ENCODE measurements around the gene GPATCH2.

GPATCH2 gene

DNA sequence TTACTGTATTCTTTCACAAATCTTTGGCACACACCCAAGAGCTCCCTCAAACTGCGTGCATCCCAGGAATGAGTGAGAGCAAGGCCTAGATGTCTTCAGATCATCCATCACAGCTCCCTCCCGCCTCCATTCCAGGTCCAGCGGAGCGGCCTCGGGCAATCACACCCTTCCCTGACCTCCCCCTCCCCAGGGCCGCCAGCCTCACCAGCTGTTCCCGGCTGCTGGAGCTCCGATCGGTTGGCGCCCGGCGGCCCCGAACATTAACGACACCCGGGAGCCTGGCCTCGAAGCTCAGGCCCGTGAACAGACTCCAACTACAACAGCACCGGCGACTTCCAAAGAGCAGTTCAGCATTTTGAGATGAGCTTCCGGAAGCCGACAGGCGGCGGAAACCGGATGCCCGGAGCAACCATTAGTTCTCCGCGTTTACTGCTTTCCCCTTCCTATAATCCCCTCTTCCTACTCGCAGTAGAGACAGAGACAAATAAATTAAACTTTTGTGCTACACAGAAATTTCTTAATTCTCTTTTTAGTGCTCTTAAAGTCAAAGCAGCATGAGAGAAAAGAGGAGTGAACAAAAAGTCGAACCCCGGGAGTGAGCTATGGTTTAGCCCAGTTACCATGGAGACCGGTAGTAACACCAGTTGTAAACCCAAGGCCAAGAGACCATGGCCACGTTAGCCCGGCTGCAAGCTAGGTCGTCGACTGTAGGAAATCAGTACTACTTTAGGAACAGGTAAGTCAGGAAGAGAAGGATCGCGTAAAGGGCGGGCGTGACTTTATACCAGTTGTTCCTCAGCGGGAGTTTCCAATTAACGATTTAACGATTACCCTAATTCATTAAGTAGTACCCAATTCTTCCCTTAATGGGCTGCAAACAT is at the start of gene GPATCH2, which contains the start of gene SPATA17:
TSS of gene GPATCH2 (minus strand) at position 380 of the 881 bp plus-strand sequence. CDS start at position 261, 119 bp downstream.
TSS of gene SPATA17 (plus strand) at position 634 of the 881 bp plus-strand sequence. CDS start at position 669, 35 bp downstream.
- peak; percentile 85 for DNase-seq (ENCODE audit: low read depth)
- peak within 1 kb of the TSS; percentile 97 for H3K4me3 ChIP-seq (ENCODE audit: low read depth, low read length)
- peak; percentile 53 for TF ChIP-seq POLR2A (IDR thresholded peaks at IDR 0.05; ENCODE audit: extremely low read depth, insufficient read length)
- TF ChIP-seq, protein P1, sequence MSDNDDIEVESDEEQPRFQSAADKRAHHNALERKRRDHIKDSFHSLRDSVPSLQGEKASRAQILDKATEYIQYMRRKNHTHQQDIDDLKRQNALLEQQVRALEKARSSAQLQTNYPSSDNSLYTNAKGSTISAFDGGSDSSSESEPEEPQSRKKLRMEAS (IDR thresholded peaks at IDR 0.05; ENCODE audit: low read depth, low read length) = no peak

DNA sequence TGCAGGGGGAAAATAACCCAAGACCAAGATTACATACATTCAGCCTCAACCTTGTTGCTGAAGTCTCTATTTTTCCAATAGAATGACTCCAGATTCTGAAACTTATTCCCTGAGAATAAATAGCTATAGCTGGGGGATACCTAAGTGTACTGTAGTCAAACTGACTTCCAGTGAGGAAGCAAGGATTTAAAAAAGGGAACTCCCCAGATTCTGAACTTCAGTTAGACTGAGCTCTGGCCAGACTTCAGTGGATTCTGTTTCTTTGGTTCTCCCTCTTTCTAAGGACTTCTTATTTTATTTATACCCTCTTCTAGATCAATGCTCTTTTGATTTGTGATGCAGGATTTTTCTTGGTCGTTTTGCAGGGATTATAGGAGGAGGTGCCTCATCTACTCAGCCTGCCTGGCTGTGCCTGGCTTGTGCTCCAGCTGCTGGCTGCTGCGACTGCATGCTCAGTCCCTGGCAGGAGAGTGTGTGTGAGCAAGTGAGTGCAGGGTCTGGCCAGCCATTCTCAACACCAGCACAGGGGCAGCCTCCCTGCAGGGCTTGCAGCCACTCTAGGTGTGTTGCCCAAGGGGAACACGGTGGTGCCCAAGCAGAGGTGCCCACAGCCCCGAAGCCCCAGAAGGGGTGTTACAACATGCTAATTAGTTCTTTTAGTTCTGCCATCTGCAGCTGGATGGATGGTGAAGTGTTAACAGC is 43.3 kb upstream of the GPATCH2 start:
- TF ChIP-seq MYC (IDR thresholded peaks at IDR 0.05; ENCODE audit: low read depth, low read length) = no peak
- TF ChIP-seq, protein P1 (IDR thresholded peaks at IDR 0.05; ENCODE audit: low read depth, low read length) = no peak
- DNase-seq (ENCODE audit: low read depth) = no peak
- no peak overlapping the region for H3K4me3 ChIP-seq (ENCODE audit: low read depth, low read length)

GRCh38 chr1:217673387-217673786 is 42.5 kb upstream of the GPATCH2 start:
- TF ChIP-seq, protein P1 (IDR thresholded peaks at IDR 0.05; ENCODE audit: low read depth, low read length) = no peak
- TF ChIP-seq MYC (IDR thresholded peaks at IDR 0.05; ENCODE audit: low read depth, low read length) (no peak), CTCF (IDR thresholded peaks at IDR 0.05; ENCODE audit: low read depth, low read length) (no peak), POLR2A (IDR thresholded peaks at IDR 0.05; ENCODE audit: extremely low read depth, insufficient read length) (no peak)
- DNase-seq (ENCODE audit: low read depth) = no peak
- H3K4me3 ChIP-seq (ENCODE audit: low read depth, low read length) = no peak overlapping the region

- no peak overlapping the region for H3K4me3 ChIP-seq (ENCODE audit: low read depth, low read length)
- no peak for TF ChIP-seq POLR2A (IDR thresholded peaks at IDR 0.05; ENCODE audit: extremely low read depth, insufficient read length)
- no peak for TF ChIP-seq MYC (IDR thresholded peaks at IDR 0.05; ENCODE audit: low read depth, low read length)
- TF ChIP-seq CTCF (IDR thresholded peaks at IDR 0.05; ENCODE audit: low read depth, low read length) = no peak
- DNase-seq (ENCODE audit: low read depth) = no peak
Observed at GRCh38 chr1:217668351-217668940, 37.6 kb upstream of the GPATCH2 start.

- no peak for DNase-seq (ENCODE audit: low read depth)
- H3K4me3 ChIP-seq (ENCODE audit: low read depth, low read length) = no peak overlapping the region
- no peak for TF ChIP-seq MYC (IDR thresholded peaks at IDR 0.05; ENCODE audit: low read depth, low read length)
- no peak for TF ChIP-seq CTCF (IDR thresholded peaks at IDR 0.05; ENCODE audit: low read depth, low read length)
- no peak for TF ChIP-seq POLR2A (IDR thresholded peaks at IDR 0.05; ENCODE audit: extremely low read depth, insufficient read length)
- TF ChIP-seq, protein P1 (IDR thresholded peaks at IDR 0.05; ENCODE audit: low read depth, low read length) = no peak
Observed at GRCh38 chr1:217661407-217661806, 30.5 kb upstream of the GPATCH2 start.

GRCh38 chr1:217660353-217661062 is 29.6 kb upstream of the GPATCH2 start:
- DNase-seq (ENCODE audit: low read depth) = peak; percentile 7
- H3K4me3 ChIP-seq (ENCODE audit: low read depth, low read length) = no peak overlapping the region
- TF ChIP-seq CTCF (IDR thresholded peaks at IDR 0.05; ENCODE audit: low read depth, low read length) (no peak), POLR2A (IDR thresholded peaks at IDR 0.05; ENCODE audit: extremely low read depth, insufficient read length) (no peak), MYC (IDR thresholded peaks at IDR 0.05; ENCODE audit: low read depth, low read length) (no peak)
- TF ChIP-seq, protein P1 (IDR thresholded peaks at IDR 0.05; ENCODE audit: low read depth, low read length) = no peak

All from NB4 (cell line).